GM21360 (cell line): Measurements from ENCODE around the gene GMDS.

ENCODE experiments used
- ATAC-seq: cut with Tn5 transposase; IDR thresholded peaks from one replicate; pipeline ENCODE4 v1.9.1; 2021; ENCODE audit warnings: mild to moderate bottlenecking, moderate library complexity; ENCODE audit not compliant: unreplicated experiment

Gene GMDS

DNA sequence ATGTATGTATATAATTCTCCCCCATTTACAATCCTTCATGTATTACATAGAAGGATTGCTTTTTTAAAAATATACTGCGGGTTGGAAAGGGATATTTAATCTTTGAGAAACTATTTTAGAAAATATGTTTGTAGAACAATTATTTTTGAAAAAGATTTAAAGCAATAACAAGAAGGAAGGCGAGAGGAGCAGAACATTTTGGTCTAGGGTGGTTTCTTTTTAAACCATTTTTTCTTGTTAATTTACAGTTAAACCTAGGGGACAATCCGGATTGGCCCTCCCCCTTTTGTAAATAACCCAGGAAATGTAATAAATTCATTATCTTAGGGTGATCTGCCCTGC, 632.1 kb downstream of the GMDS start:
- no peak for ATAC-seq

DNA sequence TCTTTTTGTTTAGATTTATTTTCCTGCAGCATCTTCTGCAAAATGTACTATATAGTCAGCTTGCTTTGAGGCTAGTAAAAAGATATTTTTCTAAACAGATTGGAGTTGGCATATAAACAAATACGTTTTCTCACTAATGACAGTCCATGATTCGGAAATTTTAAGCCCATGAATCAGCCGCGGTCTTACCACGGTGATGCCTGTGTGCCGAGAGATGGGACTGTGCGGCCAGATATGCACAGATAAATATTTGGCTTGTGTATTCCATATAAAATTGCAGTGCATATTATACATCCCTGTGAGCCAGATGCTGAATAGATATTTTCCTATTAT, 632.5 kb downstream of the GMDS start:
- ATAC-seq = no peak

DNA sequence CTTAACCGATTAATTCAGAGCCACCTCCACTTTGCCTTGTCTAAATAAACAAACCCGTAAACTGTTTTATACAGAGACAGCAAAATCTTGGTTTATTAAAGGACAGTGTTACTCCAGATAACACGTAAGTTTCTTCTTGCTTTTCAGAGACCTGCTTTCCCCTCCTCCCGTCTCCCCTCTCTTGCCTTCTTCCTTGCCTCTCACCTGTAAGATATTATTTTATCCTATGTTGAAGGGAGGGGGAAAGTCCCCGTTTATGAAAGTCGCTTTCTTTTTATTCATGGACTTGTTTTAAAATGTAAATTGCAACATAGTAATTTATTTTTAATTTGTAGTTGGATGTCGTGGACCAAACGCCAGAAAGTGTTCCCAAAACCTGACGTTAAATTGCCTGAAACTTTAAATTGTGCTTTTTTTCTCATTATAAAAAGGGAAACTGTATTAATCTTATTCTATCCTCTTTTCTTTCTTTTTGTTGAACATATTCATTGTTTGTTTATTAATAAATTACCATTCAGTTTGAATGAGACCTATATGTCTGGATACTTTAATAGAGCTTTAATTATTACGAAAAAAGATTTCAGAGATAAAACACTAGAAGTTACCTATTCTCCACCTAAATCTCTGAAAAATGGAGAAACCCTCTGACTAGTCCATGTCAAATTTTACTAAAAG, 633.0 kb downstream of the GMDS start:
- ATAC-seq = no peak

DNA sequence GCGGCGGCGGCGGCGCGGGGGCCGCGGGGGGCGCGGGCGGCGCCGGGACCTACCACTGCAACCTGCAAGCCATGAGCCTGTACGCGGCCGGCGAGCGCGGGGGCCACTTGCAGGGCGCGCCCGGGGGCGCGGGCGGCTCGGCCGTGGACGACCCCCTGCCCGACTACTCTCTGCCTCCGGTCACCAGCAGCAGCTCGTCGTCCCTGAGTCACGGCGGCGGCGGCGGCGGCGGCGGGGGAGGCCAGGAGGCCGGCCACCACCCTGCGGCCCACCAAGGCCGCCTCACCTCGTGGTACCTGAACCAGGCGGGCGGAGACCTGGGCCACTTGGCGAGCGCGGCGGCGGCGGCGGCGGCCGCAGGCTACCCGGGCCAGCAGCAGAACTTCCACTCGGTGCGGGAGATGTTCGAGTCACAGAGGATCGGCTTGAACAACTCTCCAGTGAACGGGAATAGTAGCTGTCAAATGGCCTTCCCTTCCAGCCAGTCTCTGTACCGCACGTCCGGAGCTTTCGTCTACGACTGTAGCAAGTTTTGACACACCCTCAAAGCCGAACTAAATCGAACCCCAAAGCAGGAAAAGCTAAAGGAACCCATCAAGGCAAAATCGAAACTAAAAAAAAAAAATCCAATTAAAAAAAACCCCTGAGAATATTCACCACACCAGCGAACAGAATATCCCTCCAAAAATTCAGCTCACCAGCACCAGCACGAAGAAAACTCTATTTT, 633.7 kb downstream of the GMDS start:
- no peak for ATAC-seq

DNA sequence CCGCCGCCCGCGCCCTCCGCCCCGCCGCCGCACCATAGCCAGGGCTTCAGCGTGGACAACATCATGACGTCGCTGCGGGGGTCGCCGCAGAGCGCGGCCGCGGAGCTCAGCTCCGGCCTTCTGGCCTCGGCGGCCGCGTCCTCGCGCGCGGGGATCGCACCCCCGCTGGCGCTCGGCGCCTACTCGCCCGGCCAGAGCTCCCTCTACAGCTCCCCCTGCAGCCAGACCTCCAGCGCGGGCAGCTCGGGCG, 634.2 kb downstream of the GMDS start:
- ATAC-seq = no peak

DNA sequence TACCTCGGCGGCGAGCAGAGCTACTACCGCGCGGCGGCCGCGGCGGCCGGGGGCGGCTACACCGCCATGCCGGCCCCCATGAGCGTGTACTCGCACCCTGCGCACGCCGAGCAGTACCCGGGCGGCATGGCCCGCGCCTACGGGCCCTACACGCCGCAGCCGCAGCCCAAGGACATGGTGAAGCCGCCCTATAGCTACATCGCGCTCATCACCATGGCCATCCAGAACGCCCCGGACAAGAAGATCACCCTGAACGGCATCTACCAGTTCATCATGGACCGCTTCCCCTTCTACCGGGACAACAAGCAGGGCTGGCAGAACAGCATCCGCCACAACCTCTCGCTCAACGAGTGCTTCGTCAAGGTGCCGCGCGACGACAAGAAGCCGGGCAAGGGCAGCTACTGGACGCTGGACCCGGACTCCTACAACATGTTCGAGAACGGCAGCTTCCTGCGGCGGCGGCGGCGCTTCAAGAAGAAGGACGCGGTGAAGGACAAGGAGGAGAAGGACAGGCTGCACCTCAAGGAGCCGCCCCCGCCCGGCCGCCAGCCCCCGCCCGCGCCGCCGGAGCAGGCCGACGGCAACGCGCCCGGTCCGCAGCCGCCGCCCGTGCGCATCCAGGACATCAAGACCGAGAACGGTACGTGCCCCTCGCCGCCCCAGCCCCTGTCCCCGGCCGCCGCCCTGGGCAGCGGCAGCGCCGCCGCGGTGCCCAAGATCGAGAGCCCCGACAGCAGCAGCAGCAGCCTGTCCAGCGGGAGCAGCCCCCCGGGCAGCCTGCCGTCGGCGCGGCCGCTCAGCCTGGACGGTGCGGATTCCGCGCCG, 634.7 kb downstream of the GMDS start:
- peak; percentile 17 for ATAC-seq

DNA sequence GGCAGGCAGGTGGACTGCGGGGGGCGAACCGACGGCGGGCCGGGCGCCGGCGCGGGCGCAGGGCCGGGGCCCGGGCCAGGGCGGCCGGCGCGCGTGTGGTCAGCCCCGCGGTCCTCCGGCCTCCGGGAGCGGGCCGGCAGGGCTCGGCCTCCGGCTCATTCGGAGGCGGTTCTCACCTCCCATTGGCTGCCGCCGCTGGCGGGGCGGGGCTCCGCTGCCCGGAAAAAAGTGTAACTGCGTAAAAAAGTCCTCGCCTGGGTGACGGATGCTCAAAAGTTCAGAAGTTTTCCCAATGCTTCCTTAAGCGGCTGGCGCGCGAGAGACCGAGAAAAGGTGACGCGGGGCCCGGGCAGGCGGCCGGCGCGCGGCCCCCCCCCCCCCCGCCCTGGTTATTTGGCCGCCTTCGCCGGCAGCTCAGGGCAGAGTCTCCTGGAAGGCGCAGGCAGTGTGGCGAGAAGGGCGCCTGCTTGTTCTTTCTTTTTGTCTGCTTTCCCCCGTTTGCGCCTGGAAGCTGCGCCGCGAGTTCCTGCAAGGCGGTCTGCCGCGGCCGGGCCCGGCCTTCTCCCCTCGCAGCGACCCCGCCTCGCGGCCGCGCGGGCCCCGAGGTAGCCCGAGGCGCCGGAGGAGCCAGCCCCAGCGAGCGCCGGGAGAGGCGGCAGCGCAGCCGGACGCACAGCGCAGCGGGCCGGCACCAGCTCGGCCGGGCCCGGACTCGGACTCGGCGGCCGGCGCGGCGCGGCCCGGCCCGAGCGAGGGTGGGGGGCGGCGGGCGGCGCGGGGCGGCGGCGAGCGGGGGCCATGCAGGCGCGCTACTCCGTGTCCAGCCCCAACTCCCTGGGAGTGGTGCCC, 635.5 kb downstream of the GMDS start, which contains the start of gene FOXC1:
Gene FOXC1, plus strand, starts transcription at position 268 of the 849 bp plus-strand sequence. Its CDS starts 531 bp downstream, at position 799.
- peak; percentile 45 for ATAC-seq

DNA sequence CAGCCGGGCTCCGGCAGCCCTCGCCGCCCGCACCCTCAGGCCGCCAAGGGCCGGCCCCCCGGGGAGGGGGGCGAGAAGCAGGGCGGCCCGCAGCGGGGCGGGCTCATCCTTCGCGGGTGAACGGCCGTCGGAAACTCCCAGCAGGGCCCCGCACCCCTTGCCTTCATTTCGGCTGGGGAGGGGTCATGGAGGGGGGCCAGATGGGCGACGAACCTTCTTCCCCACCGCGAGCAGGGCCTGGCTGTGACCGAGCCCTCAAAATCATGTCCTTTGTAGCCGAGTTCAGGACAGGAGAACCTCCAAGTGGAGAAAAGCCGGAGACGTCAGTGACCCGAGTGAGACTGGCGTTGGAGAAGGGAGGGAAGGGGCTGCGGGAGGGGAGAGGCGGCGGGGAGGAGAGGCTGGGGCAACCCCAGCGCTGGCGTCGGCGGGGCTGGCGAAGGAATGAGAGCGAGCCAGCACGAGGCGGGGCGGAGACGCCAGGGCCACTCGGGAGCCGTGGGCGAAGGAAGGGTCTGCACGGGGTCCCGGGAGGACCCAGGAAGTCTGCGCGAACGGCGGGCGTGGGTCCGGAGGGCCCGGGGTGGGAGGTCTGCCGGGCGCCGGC, 636.3 kb downstream of the GMDS start:
- no peak for ATAC-seq

DNA sequence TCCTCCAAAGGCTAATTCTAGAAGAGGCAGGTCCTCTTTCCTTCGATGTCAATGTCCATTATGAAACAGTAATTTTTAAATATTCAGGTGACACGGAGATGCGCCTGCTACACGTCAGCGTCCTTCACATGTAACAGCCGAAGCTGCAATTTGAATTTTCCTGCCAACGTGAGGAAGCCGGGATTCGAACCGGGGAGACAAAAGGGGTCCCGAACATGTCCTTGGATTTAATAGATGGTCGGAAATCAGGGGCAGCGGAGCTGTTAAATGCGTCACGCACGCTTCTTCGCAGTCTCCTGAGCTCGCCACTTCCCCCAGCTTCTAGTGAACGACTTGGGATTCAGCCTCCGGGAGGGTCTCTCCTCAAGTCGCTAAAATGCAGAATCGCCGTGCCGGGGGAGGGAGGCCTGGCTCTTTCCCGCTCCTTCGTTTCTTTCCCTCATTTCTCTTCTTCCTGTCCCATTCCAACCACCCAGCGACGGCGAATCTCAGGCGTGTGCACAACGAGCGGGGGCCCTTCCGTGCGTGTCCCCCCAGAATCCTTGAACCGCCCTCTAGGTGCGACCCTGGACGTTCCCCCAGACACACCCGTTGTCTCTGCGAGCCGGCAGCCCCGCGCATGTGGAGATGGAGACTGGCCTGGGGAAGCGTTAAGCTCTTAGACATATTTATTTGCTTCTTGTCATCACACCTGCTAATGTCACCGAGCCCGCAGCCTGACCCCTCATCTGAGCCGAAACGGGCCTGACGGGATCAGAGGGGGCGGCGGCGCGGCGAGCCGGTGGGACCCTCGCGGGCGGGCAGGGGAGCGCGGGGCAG, 637.0 kb downstream of the GMDS start:
- ATAC-seq = no peak

DNA sequence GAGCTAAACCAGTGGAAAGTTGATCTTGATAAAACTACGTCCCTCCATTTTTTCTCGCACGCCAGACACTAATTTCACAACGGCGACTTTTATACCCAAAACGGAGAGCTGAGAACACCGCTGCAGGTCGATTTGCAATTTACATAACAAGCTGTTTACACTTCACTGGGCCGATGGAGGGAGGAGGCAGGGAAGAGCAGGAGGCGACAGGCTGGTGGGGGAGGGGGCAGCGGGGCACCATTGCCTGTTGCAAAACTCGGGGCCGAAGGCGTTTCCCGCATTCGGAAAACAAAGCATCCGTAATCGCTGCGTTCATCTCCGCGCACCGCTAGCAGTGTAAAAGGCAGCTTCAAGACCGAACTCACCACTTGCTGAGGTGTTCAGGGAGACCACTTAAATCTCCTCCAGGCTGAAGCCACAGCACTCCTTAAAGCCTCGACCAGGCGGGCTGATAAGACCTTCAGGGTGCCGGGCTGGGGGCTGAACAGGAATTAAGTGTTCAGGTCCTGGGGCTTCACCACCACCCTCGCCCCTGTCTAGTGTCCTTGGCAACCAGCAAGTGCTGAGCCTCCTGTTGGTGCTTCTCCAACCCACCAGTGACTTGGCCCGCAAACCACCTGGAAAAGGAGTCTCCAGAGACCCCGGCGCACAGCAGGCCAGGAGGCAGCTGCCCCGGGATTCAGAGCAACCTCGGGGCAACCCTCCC, 637.7 kb downstream of the GMDS start:
- ATAC-seq = no peak

DNA sequence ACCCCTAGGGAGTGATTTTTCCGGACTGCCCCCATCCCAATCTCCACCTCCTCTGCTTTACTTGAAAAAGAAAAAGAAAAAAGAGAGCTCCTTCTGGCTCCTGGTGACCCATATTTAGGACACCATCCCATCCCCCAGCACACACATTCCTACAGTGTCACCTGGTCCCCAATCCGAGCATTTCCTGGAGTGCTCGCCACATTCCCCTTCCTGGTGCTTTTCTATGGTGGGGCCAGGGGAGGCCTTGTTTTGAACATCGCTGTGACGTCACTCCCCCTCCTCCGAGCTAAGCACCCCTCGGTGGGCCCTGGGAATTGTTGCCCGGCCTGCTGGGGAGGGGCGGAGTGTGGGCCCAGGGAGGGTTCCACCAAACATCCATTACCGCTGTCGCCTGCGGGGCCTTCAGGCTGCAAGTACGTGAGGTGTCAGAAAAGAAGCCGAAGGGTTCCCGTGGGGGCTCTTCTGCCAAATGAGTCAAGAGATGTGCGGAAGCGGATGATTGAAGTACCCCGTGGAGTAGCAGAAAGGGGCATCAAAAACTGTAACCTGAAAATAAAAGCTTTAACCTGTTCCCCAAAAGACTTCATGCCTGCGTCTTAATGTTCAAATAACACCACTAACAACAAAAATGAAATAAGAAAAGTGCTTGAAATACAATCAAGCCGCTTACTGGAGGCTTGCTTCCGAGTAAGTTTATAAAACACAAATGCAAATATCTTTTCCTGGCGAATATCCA, 638.5 kb downstream of the GMDS start:
- ATAC-seq = no peak

DNA sequence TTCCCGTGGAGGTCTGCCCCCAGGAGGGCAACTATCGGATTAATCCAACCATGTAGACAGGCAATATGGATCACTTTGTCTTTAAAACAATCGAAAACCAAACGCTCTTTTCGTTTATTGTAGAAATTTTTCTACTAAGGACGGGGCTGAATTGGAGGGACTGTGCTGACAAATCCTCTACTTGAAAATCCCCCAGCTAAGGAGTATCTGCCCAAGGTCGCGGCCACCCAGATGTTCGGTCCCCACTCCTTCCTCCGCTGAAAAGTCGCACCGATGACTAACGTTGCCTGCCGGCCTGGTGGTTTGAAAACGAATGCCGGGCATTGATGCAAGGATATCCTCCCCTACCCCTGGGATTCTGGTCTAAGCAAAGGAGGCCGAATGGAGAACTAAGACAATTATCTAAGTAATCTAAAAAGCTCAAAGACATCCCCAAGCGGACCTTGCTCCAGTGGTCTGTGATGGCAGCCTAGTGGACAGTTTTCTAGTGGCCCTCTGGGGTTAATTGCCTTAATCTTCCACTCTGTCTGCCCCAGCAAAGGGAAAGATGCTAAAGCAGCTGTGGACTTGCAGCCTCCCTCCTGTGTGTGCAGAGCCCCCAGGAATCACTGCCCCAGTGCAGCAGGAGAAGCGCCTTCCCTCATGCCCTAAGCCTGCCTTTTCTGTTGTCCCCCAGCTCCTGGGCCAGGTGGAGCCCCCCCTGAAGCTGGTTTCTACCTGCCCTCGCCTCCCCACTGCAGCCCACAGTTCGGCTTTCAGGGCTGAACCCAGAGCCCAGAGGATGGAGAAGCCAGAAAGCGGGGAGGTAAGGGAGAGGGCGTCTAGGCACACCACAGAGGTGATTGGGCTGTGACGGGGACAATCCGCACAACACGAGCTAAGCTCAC, 639.3 kb downstream of the GMDS start:
- no peak for ATAC-seq

DNA sequence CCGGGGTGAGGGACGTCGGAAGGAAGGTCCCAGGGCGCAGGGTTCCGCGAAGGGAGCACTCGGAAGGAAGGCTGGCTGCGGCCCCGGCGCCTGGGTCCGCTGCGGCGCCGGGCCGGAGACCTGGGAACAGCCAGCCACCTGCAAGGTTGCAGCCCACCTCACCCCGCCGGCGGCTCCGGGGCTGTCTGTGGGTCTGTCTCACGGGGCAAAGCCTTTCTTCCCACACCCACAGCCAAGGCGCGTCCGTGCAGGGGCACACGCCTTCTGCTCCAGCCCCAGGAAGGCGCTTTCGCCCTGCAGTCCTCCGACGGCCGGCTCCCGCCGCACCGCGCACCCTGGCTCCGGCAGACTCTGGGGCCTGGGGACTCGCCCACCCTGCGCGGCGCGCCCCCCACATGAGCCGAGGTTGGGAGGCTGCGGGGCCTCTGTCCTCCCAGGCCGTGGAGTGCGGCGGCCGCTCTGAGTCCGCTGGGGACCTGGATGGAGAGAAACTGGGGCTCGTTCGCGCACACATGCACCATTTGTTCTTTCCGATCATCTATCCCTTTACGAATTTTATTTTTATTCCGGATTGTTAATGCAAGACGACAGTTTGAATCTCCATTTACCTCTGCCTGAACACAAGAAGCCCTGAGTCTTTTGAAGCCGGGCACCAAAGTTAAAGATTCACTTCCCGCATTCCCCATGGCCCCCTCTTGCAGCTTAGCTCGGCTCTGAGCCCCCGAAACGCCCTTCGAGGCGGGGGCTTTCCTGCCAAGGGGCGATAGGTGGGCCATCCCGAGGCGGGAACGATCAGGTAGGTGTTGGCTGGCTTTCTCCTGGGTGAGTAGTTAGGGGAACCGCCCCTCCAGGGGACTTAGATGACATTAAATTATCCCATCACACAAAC, 640.2 kb downstream of the GMDS start:
- ATAC-seq = no peak

DNA sequence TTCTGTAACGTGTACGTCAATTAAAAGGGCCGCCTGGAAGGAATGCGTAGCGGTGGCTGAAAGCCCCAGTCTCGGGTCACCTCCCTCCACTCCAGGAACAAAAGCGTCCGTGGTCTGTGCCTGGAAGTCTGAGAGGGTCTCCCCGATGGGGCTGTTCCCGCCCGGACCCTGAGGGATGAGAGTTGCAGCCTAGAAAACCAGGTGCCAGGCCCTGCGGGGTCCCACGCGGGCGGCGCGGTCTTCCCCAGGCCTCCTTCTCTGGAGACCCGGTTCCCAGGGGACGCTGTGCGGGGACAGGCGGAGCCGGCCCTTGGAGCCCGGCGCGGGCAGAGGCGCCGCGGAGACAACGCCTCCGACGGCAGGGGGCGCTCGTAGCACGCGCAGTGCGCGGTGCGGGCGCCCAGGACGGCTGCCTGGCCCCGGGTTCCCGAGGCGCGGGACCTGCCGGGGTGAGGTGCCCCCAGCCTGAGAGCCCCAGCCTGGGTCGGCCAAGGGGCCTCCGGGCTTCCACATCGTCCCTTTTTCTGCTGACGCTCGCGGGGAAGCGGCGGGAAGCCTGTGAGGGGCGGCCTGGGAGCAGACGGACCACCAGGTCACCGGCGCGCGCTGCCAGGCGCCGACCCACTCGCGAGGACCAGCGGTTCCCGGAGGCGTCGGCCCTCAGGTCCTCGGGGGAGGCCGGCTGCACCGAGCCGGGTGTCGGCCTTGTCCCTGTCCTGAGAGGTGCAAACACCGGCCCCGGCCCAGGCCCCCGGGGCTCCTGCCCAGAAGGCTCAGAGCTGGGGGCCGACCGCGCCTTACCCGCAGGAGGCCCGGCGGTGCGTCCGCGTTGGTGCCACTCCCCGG, 641.0 kb downstream of the GMDS start:
- peak; percentile 57 for ATAC-seq

DNA sequence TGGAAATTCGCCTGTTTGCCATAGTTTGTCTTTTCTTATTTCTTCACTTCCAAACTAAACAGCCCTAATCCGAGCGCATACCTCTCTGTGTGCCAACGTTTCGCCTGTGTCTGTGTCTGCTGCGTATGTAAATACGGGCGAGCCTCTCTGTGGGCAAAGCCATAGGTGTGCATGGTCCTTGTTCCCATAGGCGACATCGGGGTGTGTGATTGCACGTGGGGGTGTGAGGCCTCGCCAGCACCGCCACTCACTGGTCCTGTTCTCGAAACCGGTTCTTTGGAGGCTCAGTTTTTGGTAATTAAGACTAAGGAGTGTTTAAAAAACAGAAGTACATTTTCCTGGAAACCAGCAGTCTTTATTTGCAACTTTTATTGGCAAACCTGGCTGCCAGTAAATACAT, 641.7 kb downstream of the GMDS start:
- ATAC-seq = no peak
